IPS DF 6.9 (cell line): ENCODE measurements around the gene ARHGEF10L.
"Not testable (repeated sequence)": the region's sequence is repeated elsewhere in the genome, so short reads cannot be mapped to it uniquely, and the experiment has no call there.

Experiments
- DNase-seq: peaks from one replicate; pipeline ENCODE4 v3.0.0-alpha.2; 2013; ENCODE audit warnings: low read depth, low spot score
- H3K27ac ChIP-seq: one replicate; pipeline ENCODE4 v1.5.1; 2013; ENCODE audit warnings: low read length, control low read depth
- H3K27me3 ChIP-seq: 2 replicates; pipeline ENCODE4 v1.6.1; 2013; ENCODE audit warnings: mild to moderate bottlenecking, low read length; ENCODE audit not compliant: control insufficient read depth, insufficient read depth
- H3K36me3 ChIP-seq: 2 replicates; pipeline ENCODE4 v1.6.1; 2013; ENCODE audit warnings: low read length; ENCODE audit not compliant: control insufficient read depth, insufficient read depth
- H3K4me1 ChIP-seq: 2 replicates; pipeline ENCODE4 v1.6.1; 2013; ENCODE audit warnings: low read length; ENCODE audit not compliant: control insufficient read depth, insufficient read depth
- H3K4me3 ChIP-seq: 2 replicates; pipeline ENCODE4 v1.5.1; 2013; ENCODE audit warnings: mild to moderate bottlenecking, low read length
- H3K9me3 ChIP-seq: 2 replicates; pipeline ENCODE4 v1.6.1; 2013; ENCODE audit warnings: low read length, inconsistent platforms; ENCODE audit not compliant: control insufficient read depth, insufficient read depth
- WGBS: extraction: QIAGEN DNeasy Blood & Tissue Kit; methylation state at CpG from one replicate; pipeline ENCODE4 v1.1.7; 2013; ENCODE audit warnings: mixed read lengths, missing lambda C conversion rate; ENCODE audit not compliant: insufficient read length, insufficient coverage; 5-methylcytosine and 5-hydroxymethylcytosine counted together

ARHGEF10L gene, protein sequence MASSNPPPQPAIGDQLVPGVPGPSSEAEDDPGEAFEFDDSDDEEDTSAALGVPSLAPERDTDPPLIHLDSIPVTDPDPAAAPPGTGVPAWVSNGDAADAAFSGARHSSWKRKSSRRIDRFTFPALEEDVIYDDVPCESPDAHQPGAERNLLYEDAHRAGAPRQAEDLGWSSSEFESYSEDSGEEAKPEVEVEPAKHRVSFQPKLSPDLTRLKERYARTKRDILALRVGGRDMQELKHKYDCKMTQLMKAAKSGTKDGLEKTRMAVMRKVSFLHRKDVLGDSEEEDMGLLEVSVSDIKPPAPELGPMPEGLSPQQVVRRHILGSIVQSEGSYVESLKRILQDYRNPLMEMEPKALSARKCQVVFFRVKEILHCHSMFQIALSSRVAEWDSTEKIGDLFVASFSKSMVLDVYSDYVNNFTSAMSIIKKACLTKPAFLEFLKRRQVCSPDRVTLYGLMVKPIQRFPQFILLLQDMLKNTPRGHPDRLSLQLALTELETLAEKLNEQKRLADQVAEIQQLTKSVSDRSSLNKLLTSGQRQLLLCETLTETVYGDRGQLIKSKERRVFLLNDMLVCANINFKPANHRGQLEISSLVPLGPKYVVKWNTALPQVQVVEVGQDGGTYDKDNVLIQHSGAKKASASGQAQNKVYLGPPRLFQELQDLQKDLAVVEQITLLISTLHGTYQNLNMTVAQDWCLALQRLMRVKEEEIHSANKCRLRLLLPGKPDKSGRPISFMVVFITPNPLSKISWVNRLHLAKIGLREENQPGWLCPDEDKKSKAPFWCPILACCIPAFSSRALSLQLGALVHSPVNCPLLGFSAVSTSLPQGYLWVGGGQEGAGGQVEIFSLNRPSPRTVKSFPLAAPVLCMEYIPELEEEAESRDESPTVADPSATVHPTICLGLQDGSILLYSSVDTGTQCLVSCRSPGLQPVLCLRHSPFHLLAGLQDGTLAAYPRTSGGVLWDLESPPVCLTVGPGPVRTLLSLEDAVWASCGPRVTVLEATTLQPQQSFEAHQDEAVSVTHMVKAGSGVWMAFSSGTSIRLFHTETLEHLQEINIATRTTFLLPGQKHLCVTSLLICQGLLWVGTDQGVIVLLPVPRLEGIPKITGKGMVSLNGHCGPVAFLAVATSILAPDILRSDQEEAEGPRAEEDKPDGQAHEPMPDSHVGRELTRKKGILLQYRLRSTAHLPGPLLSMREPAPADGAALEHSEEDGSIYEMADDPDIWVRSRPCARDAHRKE (N-terminal part only)

DNA sequence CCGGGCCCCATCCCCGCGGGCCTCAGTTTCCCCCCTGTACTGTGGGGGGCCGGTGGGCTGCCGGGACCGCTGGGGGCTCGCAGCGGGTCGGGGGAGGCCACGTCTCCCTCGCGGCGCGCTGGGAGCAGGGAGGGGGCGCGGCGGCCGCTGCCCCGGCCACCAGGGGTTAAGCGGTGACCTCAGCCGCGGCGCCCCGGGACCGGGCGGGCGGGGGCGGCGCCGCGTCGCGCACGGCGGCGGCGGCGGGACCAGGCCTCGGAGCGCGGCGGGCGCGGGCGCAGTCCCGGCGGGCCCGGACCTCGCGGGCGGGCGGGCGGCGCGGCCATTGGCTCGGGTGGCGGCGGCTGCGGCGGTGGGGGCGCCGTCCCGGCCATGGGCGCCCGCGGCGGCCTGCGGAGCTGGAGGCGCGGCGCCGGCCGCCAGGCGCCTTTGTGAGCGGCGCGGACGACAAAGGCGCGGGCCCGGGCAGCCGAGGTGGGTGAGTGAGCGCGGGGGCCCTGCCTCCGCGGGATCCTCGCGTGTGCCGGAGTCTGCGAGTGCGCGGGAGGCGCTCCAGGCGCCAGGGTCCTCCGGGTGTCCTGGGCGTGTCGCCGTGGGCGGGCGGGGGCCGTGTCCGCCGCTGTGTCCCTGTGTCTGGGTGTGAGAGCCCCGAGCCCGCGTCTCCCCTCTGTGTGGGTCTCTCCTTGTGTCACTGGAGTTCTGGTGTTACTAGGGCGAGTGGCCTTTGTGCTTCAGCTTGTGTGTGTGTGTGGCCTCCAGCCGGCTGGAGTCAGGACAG lies at the start of gene ARHGEF10L:
Gene ARHGEF10L (plus strand): TSS at position 222 of the 778 bp plus-strand sequence. CDS start 40,898 bp downstream, outside the sequence.
- no peak within 1 kb of the TSS for H3K27ac ChIP-seq
- peak within 1 kb of the TSS; percentile 55 for H3K4me3 ChIP-seq

DNA sequence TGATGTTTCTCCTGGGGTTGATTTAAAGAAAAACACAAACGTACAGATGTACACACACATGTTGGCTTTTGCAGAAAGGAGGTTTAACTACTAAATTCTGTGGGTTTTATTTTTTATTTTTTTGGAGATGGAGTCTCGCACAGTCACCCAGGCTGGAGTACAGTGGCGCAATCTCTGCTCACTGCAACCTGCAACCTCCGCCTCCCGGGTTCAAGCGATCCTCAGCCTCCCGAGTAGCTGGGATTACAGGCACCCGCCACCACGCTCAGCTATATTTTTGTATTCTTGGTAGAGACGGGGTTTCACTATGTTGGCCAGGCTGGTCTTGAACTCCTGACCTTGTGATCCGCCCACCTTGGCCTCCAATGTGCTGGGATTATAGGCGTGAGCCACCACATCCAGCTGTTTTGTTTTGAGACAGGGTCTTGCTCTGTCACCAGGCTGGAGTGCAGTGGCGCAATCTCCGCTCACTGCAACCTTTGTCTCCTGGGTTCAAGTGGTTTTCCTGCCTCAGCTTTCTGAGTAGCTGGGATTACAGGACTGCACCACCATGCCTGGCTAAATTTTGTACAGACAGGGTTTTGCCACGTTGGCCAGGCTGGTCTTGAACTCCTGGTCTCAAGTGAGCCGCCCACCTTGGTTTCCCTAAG lies 49.6 kb upstream of the ARHGEF10L start:
- not testable (repeated sequence) for H3K9me3 ChIP-seq, H3K4me3 ChIP-seq, H3K27ac ChIP-seq, H3K27me3 ChIP-seq, H3K36me3 ChIP-seq, H3K4me1 ChIP-seq, DNase-seq
- WGBS = no CpG with 5 or more reads among the region's 16 CpGs

More for the DNA sequence above, at the start of gene ARHGEF10L:
- H3K36me3 ChIP-seq = no peaks in the 10 kb centered on the region
- H3K9me3 ChIP-seq = no peaks in the 10 kb centered on the region
- H3K4me1 ChIP-seq = peaks cover 4% of the 10 kb centered on the region; the same call in 1 of the 2 replicates
- DNase-seq = no peak
- H3K27me3 ChIP-seq = no peaks in the 10 kb centered on the region
- no CpG with 5 or more reads among the region's 108 CpGs for WGBS

DNA sequence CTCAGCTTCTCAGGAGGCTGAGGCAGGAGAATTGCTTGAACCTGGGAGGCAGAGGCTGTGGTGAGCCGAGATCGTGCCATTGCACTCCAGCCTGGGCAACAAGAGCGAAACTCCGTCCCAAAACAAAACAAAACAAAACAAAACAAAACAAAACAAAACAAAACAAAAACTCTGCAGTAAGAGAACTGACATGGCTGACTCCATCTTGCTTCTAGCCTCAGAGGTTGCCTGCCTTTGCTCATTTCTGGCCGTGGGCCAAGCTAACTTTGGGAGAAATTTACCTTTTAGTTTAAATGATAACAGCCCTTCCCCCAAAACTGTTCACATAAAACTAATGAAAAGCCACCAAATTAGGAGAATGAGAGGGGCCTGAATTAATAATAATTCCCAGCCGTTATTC lies 48.8 kb upstream of the ARHGEF10L start:
- not testable (repeated sequence) for H3K27me3 ChIP-seq, H3K4me1 ChIP-seq, H3K4me3 ChIP-seq, H3K27ac ChIP-seq, H3K36me3 ChIP-seq, DNase-seq, H3K9me3 ChIP-seq
- WGBS = no CpG with 5 or more reads among the region's 6 CpGs

DNA sequence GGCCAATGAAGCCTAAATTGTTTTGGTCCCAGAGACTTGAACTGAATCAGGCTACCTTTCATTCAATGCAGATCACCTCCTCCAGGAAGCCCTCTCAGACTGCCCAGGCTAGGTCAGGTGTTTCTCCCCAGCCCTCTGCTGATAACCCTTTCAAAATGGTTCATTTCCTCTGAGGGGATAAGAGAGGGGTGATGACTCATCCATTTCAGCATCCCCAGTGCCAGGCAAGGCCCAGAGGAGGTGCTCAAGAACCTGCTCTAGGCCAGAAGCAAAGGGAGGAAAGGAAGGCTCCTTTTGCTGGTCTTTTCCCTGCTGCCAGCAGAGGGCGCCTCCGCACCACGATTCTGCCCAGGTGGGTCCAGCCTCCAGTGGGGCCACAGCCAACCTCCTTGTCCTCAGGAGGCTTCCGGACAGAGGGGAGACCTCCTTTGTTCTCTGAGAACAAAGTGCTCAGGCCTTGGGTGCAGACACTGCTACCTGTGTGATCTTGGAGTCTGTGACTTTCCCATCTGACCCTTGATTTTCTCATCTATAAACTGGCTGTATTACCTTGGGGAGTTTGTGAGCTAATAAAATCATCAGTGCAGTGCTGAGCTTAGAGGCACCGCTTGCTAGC lies 45.3 kb upstream of the ARHGEF10L start:
- no CpG with 5 or more reads among the region's 5 CpGs for WGBS
- H3K4me3 ChIP-seq = no peak overlapping the region
- H3K36me3 ChIP-seq = no peaks in the 10 kb centered on the region
- H3K27ac ChIP-seq = no peak overlapping the region
- no peaks in the 10 kb centered on the region for H3K9me3 ChIP-seq
- H3K4me1 ChIP-seq = no peaks in the 10 kb centered on the region
- DNase-seq = peak; percentile 93
- H3K27me3 ChIP-seq = no peaks in the 10 kb centered on the region

DNA sequence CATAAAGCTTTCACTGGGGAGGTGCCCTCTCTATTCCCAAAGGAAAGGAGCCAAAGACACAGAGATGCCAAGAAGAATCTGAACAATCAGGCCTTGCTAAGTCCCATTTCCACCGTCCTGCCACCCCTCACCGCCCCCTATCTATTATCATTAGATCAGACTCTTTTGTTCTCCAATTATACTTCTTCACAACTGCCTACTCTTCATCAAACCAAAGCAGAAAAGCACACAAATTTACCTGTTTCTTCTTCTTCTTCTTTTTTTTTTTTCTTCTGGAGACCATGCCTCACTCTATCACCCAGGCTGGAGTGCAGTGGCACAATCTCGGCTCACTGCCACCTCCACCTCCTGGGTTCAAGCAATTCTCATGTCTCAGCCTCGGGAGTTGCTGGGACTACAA lies 43.1 kb upstream of the ARHGEF10L start:
- no peaks in the 10 kb centered on the region for H3K36me3 ChIP-seq
- H3K4me1 ChIP-seq = no peaks in the 10 kb centered on the region
- H3K27me3 ChIP-seq = no peaks in the 10 kb centered on the region
- no peak overlapping the region for H3K4me3 ChIP-seq
- no peaks in the 10 kb centered on the region for H3K9me3 ChIP-seq
- no peak for DNase-seq
- WGBS = no CpG with 5 or more reads among the region's 4 CpGs
- no peak overlapping the region for H3K27ac ChIP-seq

DNA sequence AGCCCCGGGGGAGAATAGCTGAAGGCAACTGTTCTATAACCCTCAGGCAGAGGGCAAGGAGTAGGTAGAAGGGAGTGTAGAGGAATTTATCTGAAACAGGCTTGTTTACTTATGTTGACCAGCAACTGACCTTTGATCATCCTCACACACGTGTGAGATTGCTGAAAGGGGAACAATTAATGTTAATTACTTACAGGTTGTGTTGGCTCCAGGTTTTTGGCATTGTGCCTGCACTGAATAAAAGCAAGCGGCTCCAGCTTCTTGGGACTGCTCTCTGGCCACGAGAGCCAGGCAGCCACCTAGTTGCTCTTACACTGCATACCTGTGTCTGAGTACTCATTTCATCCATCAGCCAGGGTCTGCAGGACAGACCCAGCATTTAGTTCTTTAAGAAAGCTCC lies 41.3 kb upstream of the ARHGEF10L start:
- Histone ChIP-seq H3K4me3 (no peak overlapping the region), H3K4me1 (no peaks in the 10 kb centered on the region), H3K36me3 (no peaks in the 10 kb centered on the region), H3K27ac (no peak overlapping the region), H3K9me3 (no peaks in the 10 kb centered on the region), H3K27me3 (no peaks in the 10 kb centered on the region)
- WGBS = no CpG with 5 or more reads among the region's 4 CpGs
- DNase-seq = no peak

DNA sequence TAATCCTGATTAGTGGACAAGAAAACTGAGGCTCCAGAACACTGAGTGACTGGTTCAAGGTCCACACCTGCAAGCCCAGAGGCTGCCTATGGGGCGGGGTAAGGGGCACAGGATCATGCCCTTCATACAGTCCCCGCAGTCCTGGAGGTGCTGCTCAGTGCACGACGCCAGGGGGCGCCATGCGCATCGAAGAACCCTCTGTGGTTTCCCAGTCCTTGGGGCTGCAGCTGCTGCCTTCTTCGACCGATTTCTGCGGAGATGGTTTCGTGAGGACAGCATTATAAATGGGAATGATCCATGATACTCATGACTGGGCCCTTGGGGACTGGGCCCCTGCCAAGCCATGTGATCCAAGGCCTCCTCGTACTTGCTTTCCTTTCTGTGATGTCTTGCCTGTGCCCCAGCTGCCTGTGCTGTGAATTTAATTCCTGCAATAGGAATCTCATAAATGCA lies 37.1 kb upstream of the ARHGEF10L start:
- no CpG with 5 or more reads among the region's 12 CpGs for WGBS
- Histone ChIP-seq H3K27ac (no peak overlapping the region), H3K36me3 (no peaks in the 10 kb centered on the region), H3K4me3 (no peak overlapping the region), H3K4me1 (no peaks in the 10 kb centered on the region), H3K9me3 (no peaks in the 10 kb centered on the region), H3K27me3 (no peaks in the 10 kb centered on the region)
- DNase-seq = peak; percentile 93

DNA sequence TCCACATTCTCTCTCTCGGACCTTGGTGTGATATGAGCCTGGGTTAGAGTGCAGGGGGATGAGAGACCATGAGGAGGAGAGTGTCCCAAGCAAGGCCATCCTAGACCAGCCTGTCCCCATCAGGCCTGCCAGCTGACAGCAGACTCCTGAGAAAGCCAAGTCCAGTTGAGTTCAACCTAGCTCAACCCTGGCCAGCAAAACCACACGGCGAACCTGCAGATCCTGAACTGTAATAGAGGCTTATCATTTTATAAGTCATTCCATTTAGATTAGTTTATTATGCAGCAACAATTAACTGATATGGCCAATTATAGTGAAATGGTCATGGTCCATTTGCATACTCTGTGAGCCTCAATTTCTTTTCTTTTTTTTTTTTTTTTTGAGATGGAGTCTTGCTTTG lies 36.4 kb upstream of the ARHGEF10L start:
- Histone ChIP-seq H3K9me3 (no peaks in the 10 kb centered on the region), H3K27ac (no peak overlapping the region), H3K4me3 (no peak overlapping the region), H3K36me3 (no peaks in the 10 kb centered on the region), H3K27me3 (no peaks in the 10 kb centered on the region), H3K4me1 (no peaks in the 10 kb centered on the region)
- DNase-seq = no peak
- no CpG with 5 or more reads among the region's 3 CpGs for WGBS

DNA sequence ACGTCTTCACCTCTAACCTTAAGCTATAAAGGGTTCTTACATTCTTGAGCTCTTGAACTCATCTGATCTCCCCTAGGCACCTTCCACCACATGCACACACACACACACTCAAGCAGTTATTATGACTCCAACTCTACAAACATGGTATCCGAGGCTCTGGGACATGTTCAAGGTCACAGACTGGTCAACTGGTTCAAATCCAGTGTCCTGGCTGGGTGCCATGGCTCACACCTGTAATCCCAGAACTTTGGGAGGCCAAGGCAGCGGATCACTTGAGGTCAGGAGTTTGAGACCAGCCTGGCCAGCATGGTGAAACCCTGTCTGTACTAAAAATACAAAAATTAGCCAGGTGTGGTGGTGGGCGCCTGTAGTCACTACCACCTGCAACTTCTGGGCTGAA lies 32.3 kb upstream of the ARHGEF10L start:
- not testable (repeated sequence) for H3K4me3 ChIP-seq, H3K9me3 ChIP-seq, H3K27ac ChIP-seq, H3K27me3 ChIP-seq, DNase-seq, H3K4me1 ChIP-seq, H3K36me3 ChIP-seq
- WGBS = no CpG with 5 or more reads among the region's 4 CpGs
